ENCODE data around the gene INPP5A.

DNA sequence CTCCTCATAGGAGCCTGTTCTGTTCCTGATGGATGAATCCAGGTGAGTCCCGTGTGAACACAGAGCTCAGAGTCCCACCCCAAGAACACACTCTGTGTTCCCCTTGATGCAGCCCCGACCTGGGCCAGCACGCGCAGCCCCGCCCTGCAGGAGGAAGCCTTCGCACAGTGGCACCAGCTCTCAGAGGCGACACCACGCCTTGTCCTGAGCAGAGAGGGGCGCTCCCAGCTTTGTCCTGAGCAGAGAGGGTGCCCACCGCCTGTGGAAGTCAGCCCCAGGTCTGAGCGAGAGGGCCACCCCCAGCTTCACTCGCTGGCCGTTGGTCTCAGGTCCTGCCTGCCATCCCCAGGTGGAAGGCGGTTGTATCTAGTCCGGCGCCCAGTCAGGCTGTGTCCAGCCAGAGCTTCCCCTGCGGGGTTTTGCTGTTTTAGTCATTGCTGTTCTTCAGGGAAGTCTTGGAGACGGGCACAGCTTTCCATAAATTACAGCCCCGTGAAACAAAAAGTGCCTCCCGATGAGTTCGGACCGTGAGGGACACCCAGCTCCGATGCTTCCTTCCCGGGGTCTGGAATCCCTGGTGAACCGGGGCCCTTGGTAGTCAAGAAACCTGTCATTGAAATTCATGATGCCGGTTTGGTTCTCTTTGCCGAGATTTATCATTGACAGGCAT lies 204.7 kb downstream of the INPP5A start:
- TF ChIP-seq, protein P1, sequence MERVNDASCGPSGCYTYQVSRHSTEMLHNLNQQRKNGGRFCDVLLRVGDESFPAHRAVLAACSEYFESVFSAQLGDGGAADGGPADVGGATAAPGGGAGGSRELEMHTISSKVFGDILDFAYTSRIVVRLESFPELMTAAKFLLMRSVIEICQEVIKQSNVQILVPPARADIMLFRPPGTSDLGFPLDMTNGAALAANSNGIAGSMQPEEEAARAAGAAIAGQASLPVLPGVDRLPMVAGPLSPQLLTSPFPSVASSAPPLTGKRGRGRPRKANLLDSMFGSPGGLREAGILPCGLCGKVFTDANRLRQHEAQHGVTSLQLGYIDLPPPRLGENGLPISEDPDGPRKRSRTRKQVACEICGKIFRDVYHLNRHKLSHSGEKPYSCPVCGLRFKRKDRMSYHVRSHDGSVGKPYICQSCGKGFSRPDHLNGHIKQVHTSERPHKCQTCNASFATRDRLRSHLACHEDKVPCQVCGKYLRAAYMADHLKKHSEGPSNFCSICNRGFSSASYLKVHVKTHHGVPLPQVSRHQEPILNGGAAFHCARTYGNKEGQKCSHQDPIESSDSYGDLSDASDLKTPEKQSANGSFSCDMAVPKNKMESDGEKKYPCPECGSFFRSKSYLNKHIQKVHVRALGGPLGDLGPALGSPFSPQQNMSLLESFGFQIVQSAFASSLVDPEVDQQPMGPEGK (CRISPR knock-in tag; IDR thresholded peaks at IDR 0.05; ENCODE audit: borderline replicate concordance), result no peak
- TF ChIP-seq GLIS3 (CRISPR knock-in tag; IDR thresholded peaks at IDR 0.05), result no peak

All from SK-N-SH treated with all-trans-retinoic acid at 6 μM for 48 hours (cell line).